ENCODE measurements around the gene VPS16.
"Not testable (repeated sequence)": the region's sequence is repeated elsewhere in the genome, so short reads cannot be mapped to it uniquely, and the experiment has no call there.

Gene VPS16

GRCh38 chr20:2820896-2821869 lies 19.4 kb upstream of the VPS16 start:
- no peak for DNase-seq (ENCODE audit: low read depth)
- H3K36me3 ChIP-seq (ENCODE audit: control insufficient read depth, insufficient read depth, low read length, severe bottlenecking) = no peaks in the 10 kb centered on the region
- no peaks in the 10 kb centered on the region for H3K9me3 ChIP-seq (ENCODE audit: control insufficient read depth, low read length)
- H3K4me3 ChIP-seq (ENCODE audit: low read length) = peak overlapping the region; percentile 17
- H3K9ac ChIP-seq (ENCODE audit: low read length) = no peak overlapping the region
- H3K4me1 ChIP-seq (ENCODE audit: control insufficient read depth, insufficient read depth, low read length) = peaks cover 48% of the 10 kb centered on the region
- no peaks in the 10 kb centered on the region for H3K27me3 ChIP-seq (replicated peaks; ENCODE audit: control insufficient read depth, insufficient read depth, low read length)

- no peaks in the 10 kb centered on the region for H3K36me3 ChIP-seq (ENCODE audit: control insufficient read depth, insufficient read depth, low read length, severe bottlenecking)
- H3K4me1 ChIP-seq (ENCODE audit: control insufficient read depth, insufficient read depth, low read length) = peaks cover 40% of the 10 kb centered on the region
- H3K4me3 ChIP-seq (ENCODE audit: low read length) = no peak overlapping the region
- no peak for DNase-seq (ENCODE audit: low read depth)
- H3K27me3 ChIP-seq (replicated peaks; ENCODE audit: control insufficient read depth, insufficient read depth, low read length) = no peaks in the 10 kb centered on the region
- H3K9me3 ChIP-seq (ENCODE audit: control insufficient read depth, low read length) = no peaks in the 10 kb centered on the region
- no peak overlapping the region for H3K9ac ChIP-seq (ENCODE audit: low read length)
Observed at GRCh38 chr20:2822073-2822472, 18.5 kb upstream of the VPS16 start.

GRCh38 chr20:2825761-2826160 lies 14.8 kb upstream of the VPS16 start:
- Histone ChIP-seq H3K27me3 (replicated peaks; ENCODE audit: control insufficient read depth, insufficient read depth, low read length) (no peaks in the 10 kb centered on the region), H3K4me3 (ENCODE audit: low read length) (no peak overlapping the region), H3K36me3 (ENCODE audit: control insufficient read depth, insufficient read depth, low read length, severe bottlenecking) (no peaks in the 10 kb centered on the region), H3K9ac (ENCODE audit: low read length) (no peak overlapping the region), H3K4me1 (ENCODE audit: control insufficient read depth, insufficient read depth, low read length) (peaks cover 4% of the 10 kb centered on the region), H3K9me3 (ENCODE audit: control insufficient read depth, low read length) (no peaks in the 10 kb centered on the region)
- no peak for DNase-seq (ENCODE audit: low read depth)

GRCh38 chr20:2826655-2827054 lies 13.9 kb upstream of the VPS16 start:
- H3K4me1 ChIP-seq (ENCODE audit: control insufficient read depth, insufficient read depth, low read length) = peaks cover 4% of the 10 kb centered on the region
- H3K4me3 ChIP-seq (ENCODE audit: low read length) = no peak overlapping the region
- H3K9ac ChIP-seq (ENCODE audit: low read length) = no peak overlapping the region
- no peaks in the 10 kb centered on the region for H3K27me3 ChIP-seq (replicated peaks; ENCODE audit: control insufficient read depth, insufficient read depth, low read length)
- no peaks in the 10 kb centered on the region for H3K9me3 ChIP-seq (ENCODE audit: control insufficient read depth, low read length)
- no peak for DNase-seq (ENCODE audit: low read depth)
- H3K36me3 ChIP-seq (ENCODE audit: control insufficient read depth, insufficient read depth, low read length, severe bottlenecking) = no peaks in the 10 kb centered on the region

- DNase-seq (ENCODE audit: low read depth) = no peak
Observed at GRCh38 chr20:2829376-2829775, 11.2 kb upstream of the VPS16 start.

GRCh38 chr20:2831206-2831605 lies 9.3 kb upstream of the VPS16 start:
- not testable (repeated sequence) for H3K36me3 ChIP-seq (ENCODE audit: control insufficient read depth, insufficient read depth, low read length, severe bottlenecking); H3K9ac ChIP-seq (ENCODE audit: low read length); H3K9me3 ChIP-seq (ENCODE audit: control insufficient read depth, low read length); H3K4me3 ChIP-seq (ENCODE audit: low read length); DNase-seq (ENCODE audit: low read depth); H3K27me3 ChIP-seq (replicated peaks; ENCODE audit: control insufficient read depth, insufficient read depth, low read length)
- H3K4me1 ChIP-seq (ENCODE audit: control insufficient read depth, insufficient read depth, low read length) = peaks cover 11% of the 10 kb centered on the region

More at GRCh38 chr20:2829376-2829775, 11.2 kb upstream of the VPS16 start:
- Histone ChIP-seq H3K9ac (ENCODE audit: low read length) (no peak overlapping the region), H3K36me3 (ENCODE audit: control insufficient read depth, insufficient read depth, low read length, severe bottlenecking) (no peaks in the 10 kb centered on the region), H3K4me3 (ENCODE audit: low read length) (no peak overlapping the region), H3K4me1 (ENCODE audit: control insufficient read depth, insufficient read depth, low read length) (peaks cover 11% of the 10 kb centered on the region), H3K27me3 (replicated peaks; ENCODE audit: control insufficient read depth, insufficient read depth, low read length) (no peaks in the 10 kb centered on the region), H3K9me3 (ENCODE audit: control insufficient read depth, low read length) (no peaks in the 10 kb centered on the region)

- Histone ChIP-seq H3K4me3 (ENCODE audit: low read length) (no peak overlapping the region), H3K9ac (ENCODE audit: low read length) (no peak overlapping the region), H3K4me1 (ENCODE audit: control insufficient read depth, insufficient read depth, low read length) (peaks cover 11% of the 10 kb centered on the region), H3K36me3 (ENCODE audit: control insufficient read depth, insufficient read depth, low read length, severe bottlenecking) (peaks cover 24% of the 10 kb centered on the region), H3K9me3 (ENCODE audit: control insufficient read depth, low read length) (no peaks in the 10 kb centered on the region), H3K27me3 (replicated peaks; ENCODE audit: control insufficient read depth, insufficient read depth, low read length) (no peaks in the 10 kb centered on the region)
- DNase-seq (ENCODE audit: low read depth) = no peak
Observed at GRCh38 chr20:2833761-2834160, 6.8 kb upstream of the VPS16 start.

GRCh38 chr20:2834401-2835110 lies 6.0 kb upstream of the VPS16 start:
- Histone ChIP-seq H3K4me1 (ENCODE audit: control insufficient read depth, insufficient read depth, low read length) (peaks cover 13% of the 10 kb centered on the region), H3K27me3 (replicated peaks; ENCODE audit: control insufficient read depth, insufficient read depth, low read length) (no peaks in the 10 kb centered on the region), H3K36me3 (ENCODE audit: control insufficient read depth, insufficient read depth, low read length, severe bottlenecking) (peaks cover 24% of the 10 kb centered on the region), H3K9ac (ENCODE audit: low read length) (no peak overlapping the region), H3K9me3 (ENCODE audit: control insufficient read depth, low read length) (no peaks in the 10 kb centered on the region), H3K4me3 (ENCODE audit: low read length) (no peak overlapping the region)
- no peak for DNase-seq (ENCODE audit: low read depth)

GRCh38 chr20:2835331-2835796 lies 5.2 kb upstream of the VPS16 start:
- Histone ChIP-seq H3K9ac (ENCODE audit: low read length) (no peak overlapping the region), H3K36me3 (ENCODE audit: control insufficient read depth, insufficient read depth, low read length, severe bottlenecking) (peaks cover 24% of the 10 kb centered on the region), H3K27me3 (replicated peaks; ENCODE audit: control insufficient read depth, insufficient read depth, low read length) (no peaks in the 10 kb centered on the region), H3K4me1 (ENCODE audit: control insufficient read depth, insufficient read depth, low read length) (peaks cover 21% of the 10 kb centered on the region), H3K4me3 (ENCODE audit: low read length) (no peak overlapping the region), H3K9me3 (ENCODE audit: control insufficient read depth, low read length) (no peaks in the 10 kb centered on the region)
- DNase-seq (ENCODE audit: low read depth) = no peak

- Histone ChIP-seq H3K4me3 (ENCODE audit: low read length) (no peak overlapping the region), H3K36me3 (ENCODE audit: control insufficient read depth, insufficient read depth, low read length, severe bottlenecking) (peaks cover 24% of the 10 kb centered on the region), H3K9me3 (ENCODE audit: control insufficient read depth, low read length) (no peaks in the 10 kb centered on the region), H3K9ac (ENCODE audit: low read length) (no peak overlapping the region), H3K4me1 (ENCODE audit: control insufficient read depth, insufficient read depth, low read length) (peaks cover 21% of the 10 kb centered on the region), H3K27me3 (replicated peaks; ENCODE audit: control insufficient read depth, insufficient read depth, low read length) (no peaks in the 10 kb centered on the region)
- DNase-seq (ENCODE audit: low read depth) = no peak
Observed at GRCh38 chr20:2836035-2836434, 4.5 kb upstream of the VPS16 start.

- Histone ChIP-seq H3K4me3 (ENCODE audit: low read length) (no peak overlapping the region), H3K9me3 (ENCODE audit: control insufficient read depth, low read length) (no peaks in the 10 kb centered on the region), H3K36me3 (ENCODE audit: control insufficient read depth, insufficient read depth, low read length, severe bottlenecking) (peaks cover 24% of the 10 kb centered on the region), H3K27me3 (replicated peaks; ENCODE audit: control insufficient read depth, insufficient read depth, low read length) (no peaks in the 10 kb centered on the region), H3K4me1 (ENCODE audit: control insufficient read depth, insufficient read depth, low read length) (peaks cover 19% of the 10 kb centered on the region), H3K9ac (ENCODE audit: low read length) (no peak overlapping the region)
- no peak for DNase-seq (ENCODE audit: low read depth)
Observed at GRCh38 chr20:2837221-2837960, 3.2 kb upstream of the VPS16 start.
